Stimulated activated naive B cell treated with anti-CD40 and anti-IgM and Interleukin-4, amounts not matched to agents 10 μg/mL and 1 μg/mL and 100 μg/mL, for 72 hours (primary cell): ENCODE measurements around the gene PSMA2.

Source experiments
- ATAC-seq, 2 donors: fragments of 150-1000 bp; cut with Tn5 transposase; replicated peaks; 2 replicates each; pipeline ENCODE4 v1.10.0; 2021; ENCODE audit warnings: moderate library complexity in 1 of 2
- DNase-seq: peaks from one replicate; pipeline ENCODE4 v3.0.0; 2021
- H3K27ac Mint-ChIP-seq: one replicate; pipeline ENCODE4 v1.8.0; 2022; ENCODE audit warnings: mild to moderate bottlenecking, mixed read lengths
- H3K27me3 Mint-ChIP-seq, 2 donors: one replicate each; pipeline ENCODE4 v1.8.0; 2022; ENCODE audit warnings: mixed read lengths in 2 of 2
- H3K36me3 Mint-ChIP-seq, 2 donors: one replicate each; pipeline ENCODE4 v1.8.0; 2022; ENCODE audit warnings: mixed read lengths in 2 of 2, mild to moderate bottlenecking in 1 of 2
- H3K4me1 Mint-ChIP-seq, 2 donors: one replicate each; pipeline ENCODE4 v1.8.0; 2022; ENCODE audit warnings: mixed read lengths in 2 of 2, mild to moderate bottlenecking in 1 of 2
- H3K4me3 Mint-ChIP-seq, 2 donors: one replicate each; pipeline ENCODE4 v1.8.0; 2022; ENCODE audit warnings: mild to moderate bottlenecking in 2 of 2, mixed read lengths in 2 of 2, moderate library complexity in 1 of 2
- H3K9me3 Mint-ChIP-seq, 2 donors: one replicate each; pipeline ENCODE4 v1.8.0; 2022; ENCODE audit warnings: mixed read lengths in 2 of 2, mild to moderate bottlenecking in 1 of 2

Gene PSMA2

DNA sequence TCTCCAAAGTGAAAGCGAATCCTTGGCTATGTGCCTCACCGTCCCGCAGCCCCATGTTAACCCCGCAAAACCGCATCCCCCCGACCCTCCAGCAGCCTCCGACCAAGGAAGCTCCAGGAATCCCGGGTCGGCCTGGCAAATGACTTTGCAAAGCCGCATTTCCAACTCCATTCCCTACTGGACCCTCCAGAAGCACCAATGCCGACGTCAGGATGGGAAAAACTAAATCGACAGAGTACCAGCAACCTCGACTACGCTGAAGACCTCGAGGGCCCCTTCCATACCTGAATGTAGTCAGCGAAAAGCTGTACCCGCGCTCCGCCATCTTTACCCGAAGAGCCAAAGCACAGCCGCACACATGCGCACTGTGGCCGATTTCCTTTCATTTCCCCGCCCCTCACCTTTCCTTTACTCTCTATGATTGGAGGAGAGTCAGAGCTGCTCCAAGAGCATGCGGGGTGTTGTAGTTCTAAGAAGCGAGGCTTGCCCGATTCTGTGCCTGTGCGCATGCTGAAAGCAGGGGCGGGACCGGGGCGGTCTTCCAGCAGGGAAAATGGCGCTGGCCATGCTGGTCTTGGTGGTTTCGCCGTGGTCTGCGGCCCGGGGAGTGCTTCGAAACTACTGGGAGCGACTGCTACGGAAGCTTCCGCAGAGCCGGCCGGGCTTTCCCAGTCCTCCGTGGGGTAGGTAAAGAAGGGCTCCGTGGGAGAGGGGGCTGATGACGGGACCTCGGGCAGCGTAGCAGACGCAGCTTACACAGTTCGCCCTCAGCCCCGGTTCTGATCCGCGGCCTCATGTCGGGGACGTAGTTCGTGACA lies at the start of gene PSMA2, which contains the start of gene MRPL32:
PSMA2 (minus strand) TSS at position 341 of the 818 bp plus-strand sequence; CDS start at position 325, 16 bp downstream.
MRPL32 (plus strand) TSS at position 543 of the 818 bp plus-strand sequence; CDS start at position 554, 11 bp downstream.
- Mint-ChIP-seq H3K27ac (peak within 1 kb of the TSS; percentile 97), H3K27me3 (no peaks in the 10 kb centered on the region), H3K4me1 (peaks cover 24 to 37% of the 10 kb centered on the region in 2 donors), H3K4me3 (peak within 1 kb of the TSS; percentile 94 to 99), H3K36me3 (peaks cover 13 to 24% of the 10 kb centered on the region in 2 donors), H3K9me3 (no peaks in the 10 kb centered on the region)
- peak; percentile 100 for ATAC-seq
- DNase-seq = peak; percentile 94

DNA sequence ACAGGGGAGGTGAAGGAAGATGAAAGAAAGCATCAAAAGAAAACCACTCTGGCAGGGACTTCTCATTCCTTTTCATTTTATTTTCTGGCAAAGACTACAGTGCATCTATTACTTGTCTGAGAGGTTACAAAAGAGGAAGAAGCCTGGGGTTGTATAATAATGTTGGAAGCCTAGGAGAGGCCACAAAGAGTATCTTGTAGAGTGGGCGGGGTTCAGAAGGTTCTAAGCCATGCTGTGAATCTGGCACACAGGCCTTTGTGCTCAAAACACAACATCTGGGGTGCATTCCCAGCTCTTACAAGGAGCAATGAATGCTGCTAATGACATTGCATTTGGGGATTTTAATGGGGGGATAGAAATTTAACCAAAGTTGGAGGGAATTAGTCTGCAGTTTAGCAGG lies 49.6 kb upstream of the PSMA2 start:
- Mint-ChIP-seq H3K4me1 (no peaks in the 10 kb centered on the region), H3K27me3 (peaks cover 20 to 34% of the 10 kb centered on the region in 2 donors)
- ATAC-seq = no peak

DNA sequence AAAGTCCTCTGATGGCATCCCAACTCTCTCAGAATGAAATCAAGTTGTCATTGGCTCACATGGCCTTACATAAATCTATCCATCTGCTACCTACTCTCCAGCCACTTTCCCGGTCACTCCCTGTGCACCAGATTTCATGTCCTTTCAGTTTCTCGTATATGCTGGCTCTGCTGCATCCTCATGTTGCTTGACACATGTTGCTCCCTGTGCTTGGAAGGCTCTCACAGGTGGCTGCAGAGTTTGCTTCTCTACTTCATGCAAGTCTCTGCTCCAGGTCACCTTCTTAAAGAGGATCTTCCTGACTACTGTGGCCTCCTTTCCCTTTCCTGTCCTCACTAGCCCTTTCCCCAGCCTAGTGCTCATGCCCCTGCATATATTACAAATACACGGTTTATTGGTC lies 48.5 kb upstream of the PSMA2 start:
- DNase-seq (no peak), ATAC-seq (no peak)
- Mint-ChIP-seq H3K27ac (no peak overlapping the region), H3K4me3 (no peak overlapping the region), H3K27me3 (peaks cover 15 to 29% of the 10 kb centered on the region in 2 donors), H3K9me3 (peaks cover 2 to 9% of the 10 kb centered on the region in 2 donors), H3K4me1 (no peaks in the 10 kb centered on the region), H3K36me3 (no peaks in the 10 kb centered on the region)

More for the DNA sequence above, 49.6 kb upstream of the PSMA2 start:
- DNase-seq = no peak
- no peaks in the 10 kb centered on the region for H3K36me3 Mint-ChIP-seq
- peaks cover 2 to 13% of the 10 kb centered on the region in 2 donors for H3K9me3 Mint-ChIP-seq
- H3K27ac Mint-ChIP-seq = no peak overlapping the region
- H3K4me3 Mint-ChIP-seq = no peak overlapping the region

DNA sequence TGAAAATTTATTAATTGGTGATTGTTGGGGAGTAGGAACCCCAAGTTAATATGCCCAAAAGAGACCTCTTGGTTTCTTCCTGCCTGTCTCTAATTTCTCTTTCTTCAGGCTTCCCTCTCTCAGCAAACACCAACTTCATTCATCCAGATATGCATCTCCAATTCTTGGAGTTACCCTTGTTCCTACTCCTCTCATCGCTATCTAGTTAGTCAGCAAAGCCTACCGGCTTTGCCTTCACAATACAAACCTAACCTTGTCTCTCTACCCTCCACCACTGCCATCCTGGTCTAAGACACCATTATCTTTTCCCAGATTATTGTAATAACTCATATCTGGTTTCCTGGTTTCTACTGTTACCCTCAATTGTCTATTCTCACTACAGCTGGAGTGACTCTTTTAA lies 48.1 kb upstream of the PSMA2 start:
- no peak overlapping the region for H3K27ac Mint-ChIP-seq
- H3K4me3 Mint-ChIP-seq = no peak overlapping the region
- H3K4me1 Mint-ChIP-seq = no peaks in the 10 kb centered on the region
- no peak for DNase-seq
- H3K27me3 Mint-ChIP-seq = peaks cover 17 to 32% of the 10 kb centered on the region in 2 donors
- H3K9me3 Mint-ChIP-seq = peaks cover 3 to 9% of the 10 kb centered on the region in 2 donors
- no peaks in the 10 kb centered on the region for H3K36me3 Mint-ChIP-seq
- ATAC-seq = no peak

DNA sequence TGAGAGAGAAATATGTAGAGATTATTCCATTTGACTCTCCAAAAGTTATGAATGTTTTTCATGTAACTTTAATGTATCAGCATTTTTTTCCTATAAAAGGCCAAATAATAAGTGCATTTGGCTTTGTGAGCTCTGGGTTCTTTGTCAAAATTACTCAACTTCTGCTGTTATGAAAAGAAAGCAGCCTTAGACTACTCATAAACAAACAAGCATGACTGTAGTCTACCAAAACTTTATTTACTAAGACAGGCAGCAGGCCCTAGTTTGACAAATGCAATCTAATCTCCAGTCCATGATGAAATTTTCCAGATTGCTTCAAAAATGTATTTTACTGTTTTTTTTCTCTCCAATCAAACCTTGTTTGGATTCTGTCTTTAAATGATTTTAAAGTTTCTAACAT lies 46.5 kb upstream of the PSMA2 start:
- ATAC-seq (no peak), DNase-seq (no peak)
- no peak overlapping the region for H3K4me3 Mint-ChIP-seq
- H3K27ac Mint-ChIP-seq = no peak overlapping the region
- no peaks in the 10 kb centered on the region for H3K36me3 Mint-ChIP-seq
- peaks cover under 1 to 3% of the 10 kb centered on the region in 2 donors for H3K9me3 Mint-ChIP-seq
- H3K27me3 Mint-ChIP-seq = peaks cover 20 to 40% of the 10 kb centered on the region in 2 donors
- H3K4me1 Mint-ChIP-seq = no peaks in the 10 kb centered on the region

DNA sequence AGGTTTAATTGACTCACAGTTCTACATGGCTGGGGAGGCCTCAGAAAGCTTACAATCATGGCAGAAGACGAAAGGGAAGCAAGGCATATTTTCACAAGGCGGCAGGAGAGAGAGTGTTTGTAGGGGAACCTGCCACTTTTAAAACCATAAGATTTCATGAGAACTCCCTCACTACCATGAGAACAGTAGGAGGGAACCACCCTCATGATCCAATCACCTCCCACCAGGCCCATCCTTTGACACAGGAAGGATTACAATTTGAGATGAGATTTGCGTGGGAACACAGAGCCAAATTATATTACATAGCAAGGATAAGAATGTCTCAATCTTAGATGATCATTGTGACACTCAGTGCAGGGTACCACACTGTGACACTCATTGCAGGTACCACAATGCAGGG lies 44.4 kb upstream of the PSMA2 start:
- DNase-seq = no peak
- no peak for ATAC-seq

DNA sequence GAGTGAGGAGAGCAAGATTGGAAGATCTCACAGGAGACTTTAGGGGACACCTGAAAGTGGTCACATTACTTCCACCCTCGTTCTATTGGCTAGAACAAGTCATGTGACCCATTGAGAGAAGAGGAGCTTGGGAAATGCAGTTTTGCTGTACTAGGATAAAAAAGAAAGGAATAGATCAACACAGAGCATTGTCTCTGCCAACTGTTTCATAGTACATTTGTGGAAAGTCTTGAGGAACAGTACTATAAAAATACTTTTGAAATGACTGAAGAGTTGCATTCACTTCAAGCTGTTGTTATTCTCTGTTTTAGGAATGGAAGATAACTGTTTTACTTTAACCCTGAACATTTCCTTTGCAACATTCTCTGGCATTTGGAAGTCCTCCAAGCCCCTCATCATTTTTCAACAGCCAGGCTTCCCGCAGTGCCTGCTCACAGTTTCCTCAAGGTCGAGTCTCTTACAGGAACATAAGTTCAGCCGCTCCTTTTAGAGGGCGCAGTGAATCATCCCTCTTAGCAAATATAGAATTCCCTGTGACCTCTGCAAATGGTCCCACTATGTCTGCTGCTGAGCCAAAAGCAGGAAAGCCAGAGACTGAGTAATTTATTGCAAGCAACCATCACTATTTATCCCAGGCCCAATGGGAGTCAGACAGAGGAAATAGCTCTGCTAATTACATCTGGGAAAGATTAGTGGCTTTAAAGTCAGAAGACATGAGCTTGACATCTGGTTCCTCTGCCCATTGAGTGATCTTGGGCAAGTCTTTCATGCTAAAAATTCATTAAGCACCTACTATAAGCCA lies 40.9 kb upstream of the PSMA2 start:
- H3K9me3 Mint-ChIP-seq = peaks cover 0 to 5% of the 10 kb centered on the region in 2 donors
- H3K27me3 Mint-ChIP-seq = peaks cover 15 to 36% of the 10 kb centered on the region in 2 donors
- H3K4me3 Mint-ChIP-seq = no peak overlapping the region
- no peak for DNase-seq
- no peaks in the 10 kb centered on the region for H3K4me1 Mint-ChIP-seq
- no peak overlapping the region for H3K27ac Mint-ChIP-seq
- no peaks in the 10 kb centered on the region for H3K36me3 Mint-ChIP-seq
- ATAC-seq = no peak

More for the DNA sequence above, 44.4 kb upstream of the PSMA2 start:
- no peaks in the 10 kb centered on the region for H3K36me3 Mint-ChIP-seq
- H3K9me3 Mint-ChIP-seq = peaks cover 0 to 5% of the 10 kb centered on the region in 2 donors
- no peak overlapping the region for H3K27ac Mint-ChIP-seq
- peaks cover 20 to 45% of the 10 kb centered on the region in 2 donors for H3K27me3 Mint-ChIP-seq
- H3K4me1 Mint-ChIP-seq = no peaks in the 10 kb centered on the region
- no peak overlapping the region for H3K4me3 Mint-ChIP-seq

DNA sequence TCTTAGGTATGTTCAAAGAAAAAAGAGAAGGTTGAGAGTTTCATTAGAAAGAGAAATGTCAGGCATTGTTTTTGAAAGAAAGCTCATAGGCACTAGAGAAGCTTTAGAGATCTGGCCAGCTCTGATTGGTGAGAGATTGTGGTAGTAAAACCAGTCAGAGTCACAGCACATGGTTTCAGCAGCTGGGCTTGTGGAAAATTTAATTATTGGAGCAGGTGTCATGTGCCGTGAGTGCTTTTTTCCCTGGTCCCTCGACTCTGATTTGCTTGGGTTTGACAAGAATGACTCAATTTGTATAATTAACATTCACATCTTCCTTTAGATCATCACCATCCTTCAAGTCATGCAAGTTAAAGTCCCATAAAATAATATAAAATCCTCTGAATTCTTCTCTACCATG lies 35.4 kb upstream of the PSMA2 start:
- Mint-ChIP-seq H3K27ac (no peak overlapping the region), H3K36me3 (no peaks in the 10 kb centered on the region), H3K4me3 (no peak overlapping the region), H3K27me3 (peaks cover 21 to 38% of the 10 kb centered on the region in 2 donors), H3K4me1 (no peaks in the 10 kb centered on the region), H3K9me3 (no peaks in the 10 kb centered on the region)
- ATAC-seq = no peak
- no peak for DNase-seq

DNA sequence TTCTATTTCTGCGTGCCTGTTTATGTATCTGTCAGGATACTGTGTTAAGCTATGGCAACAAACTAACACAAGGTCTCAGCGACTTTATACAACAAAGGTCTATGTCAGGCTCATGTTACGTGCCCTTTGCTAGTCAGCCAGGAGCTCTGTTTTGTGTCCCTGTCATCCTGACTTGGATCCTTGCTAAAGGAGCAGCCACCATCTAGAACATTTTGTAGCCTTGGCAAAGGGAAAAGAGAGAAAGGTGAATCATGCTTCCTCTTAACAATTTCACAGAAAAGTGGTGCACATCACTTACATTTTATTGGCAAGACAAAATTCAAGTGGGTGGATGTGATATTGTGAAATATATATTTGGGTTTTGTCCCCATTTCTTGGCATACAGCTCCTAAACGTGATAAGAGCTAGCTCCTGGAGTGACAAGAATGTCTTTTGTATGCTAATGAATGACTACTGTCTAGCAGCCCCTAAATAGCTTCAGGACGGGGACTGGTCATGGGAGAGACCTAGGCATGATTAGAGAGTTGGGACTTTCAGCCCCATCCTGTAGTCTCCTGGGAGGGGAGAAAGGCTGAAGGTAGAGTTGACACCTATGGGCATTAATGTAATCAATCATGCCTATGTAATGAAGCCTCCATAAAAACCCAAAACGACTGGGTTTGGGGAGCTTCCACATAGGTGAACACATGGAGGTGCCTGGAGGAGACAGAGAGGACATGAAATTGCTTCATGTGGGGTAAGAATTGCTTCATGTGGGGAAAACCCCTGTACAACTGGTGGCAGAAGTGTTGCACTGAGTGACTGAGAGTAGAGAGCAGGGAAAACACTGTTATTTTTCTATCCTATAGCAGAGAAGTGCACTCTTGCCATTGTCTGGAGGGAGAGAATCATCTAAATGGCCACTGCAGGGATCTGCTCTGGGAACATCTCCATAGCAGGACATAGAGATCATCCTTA lies 33.2 kb upstream of the PSMA2 start:
- Mint-ChIP-seq H3K4me3 (no peak overlapping the region), H3K4me1 (peaks cover 0 to 7% of the 10 kb centered on the region in 2 donors), H3K9me3 (no peaks in the 10 kb centered on the region), H3K27me3 (peaks cover 30 to 48% of the 10 kb centered on the region in 2 donors), H3K27ac (no peak overlapping the region), H3K36me3 (no peaks in the 10 kb centered on the region)
- ATAC-seq (no peak), DNase-seq (no peak)

DNA sequence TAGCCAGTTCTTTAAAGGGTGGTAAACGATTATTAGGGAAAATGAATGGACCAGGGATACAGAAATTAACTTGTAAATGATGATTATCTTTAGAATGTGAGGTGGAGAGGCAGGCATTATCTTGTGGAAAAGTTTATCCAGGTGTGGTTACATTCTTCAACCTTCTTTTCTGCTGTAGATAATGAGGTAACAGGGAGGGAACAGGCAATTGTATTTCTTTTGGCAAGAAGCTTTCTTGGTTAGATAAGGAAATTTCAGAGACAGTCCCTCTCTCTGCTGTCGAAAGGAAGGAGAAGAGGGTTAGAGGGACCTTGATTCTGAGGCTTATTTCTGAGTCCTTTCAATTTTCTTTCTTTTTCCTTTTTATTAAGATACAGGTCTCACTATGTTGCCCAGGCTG lies 32.3 kb upstream of the PSMA2 start:
- Mint-ChIP-seq H3K36me3 (no peaks in the 10 kb centered on the region), H3K27ac (no peak overlapping the region), H3K4me1 (peaks cover 0 to 7% of the 10 kb centered on the region in 2 donors), H3K9me3 (no peaks in the 10 kb centered on the region), H3K27me3 (peaks cover 30 to 48% of the 10 kb centered on the region in 2 donors), H3K4me3 (no peak overlapping the region)
- DNase-seq (no peak), ATAC-seq (no peak)

DNA sequence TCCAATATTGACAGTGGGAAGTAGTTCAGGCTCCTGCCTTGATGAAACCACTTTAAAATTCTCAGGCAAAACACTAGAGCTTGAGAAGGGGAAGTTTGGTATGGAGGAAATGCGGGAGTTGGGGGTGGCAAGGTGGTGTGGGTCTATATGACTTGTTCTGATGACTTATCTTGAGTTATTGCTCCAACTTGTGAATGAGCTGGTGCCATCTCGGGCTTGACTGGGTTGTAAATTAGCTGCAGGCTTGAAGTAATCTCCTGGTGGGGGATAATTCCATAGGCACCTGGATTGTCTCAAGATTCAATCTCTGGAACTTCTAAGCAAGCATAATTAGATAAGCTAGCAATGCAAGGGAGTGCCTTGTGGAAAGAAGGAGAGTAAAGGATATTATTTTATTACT lies 29.2 kb upstream of the PSMA2 start:
- no peak for DNase-seq
- Mint-ChIP-seq H3K4me1 (peaks cover 0 to 7% of the 10 kb centered on the region in 2 donors), H3K9me3 (peaks cover 3% of the 10 kb centered on the region in 2 donors), H3K27ac (no peak overlapping the region), H3K27me3 (peaks cover 16 to 27% of the 10 kb centered on the region in 2 donors), H3K36me3 (peaks cover 0 to 4% of the 10 kb centered on the region in 2 donors), H3K4me3 (no peak overlapping the region)
- ATAC-seq = no peak

DNA sequence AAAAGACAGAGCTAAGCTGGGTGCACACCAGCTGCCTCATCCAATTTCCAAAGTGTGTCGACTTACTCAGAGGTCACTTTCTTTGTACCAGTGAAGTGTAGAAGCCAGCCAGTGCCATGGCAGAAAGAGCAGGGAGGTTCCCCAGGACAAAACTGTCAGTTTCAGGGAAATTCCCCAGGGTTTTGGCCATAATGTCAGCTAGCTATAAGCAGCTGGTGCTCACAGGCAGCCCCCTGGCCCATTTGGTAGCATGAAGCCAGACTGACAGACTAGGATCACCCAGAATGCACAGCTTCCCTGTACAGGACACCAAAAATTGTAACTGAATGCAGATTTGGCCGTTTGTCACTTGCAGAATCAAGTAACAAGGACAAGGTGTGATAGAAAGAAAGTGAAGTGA lies 28.8 kb upstream of the PSMA2 start:
- H3K9me3 Mint-ChIP-seq = peaks cover 3% of the 10 kb centered on the region in 2 donors
- no peak overlapping the region for H3K4me3 Mint-ChIP-seq
- H3K36me3 Mint-ChIP-seq = peaks cover 0 to 4% of the 10 kb centered on the region in 2 donors
- ATAC-seq (peak in 1 of 2 donors; percentile 51), DNase-seq (no peak)
- H3K4me1 Mint-ChIP-seq = peaks cover 0 to 7% of the 10 kb centered on the region in 2 donors
- no peak overlapping the region for H3K27ac Mint-ChIP-seq
- H3K27me3 Mint-ChIP-seq = peaks cover 16 to 27% of the 10 kb centered on the region in 2 donors

DNA sequence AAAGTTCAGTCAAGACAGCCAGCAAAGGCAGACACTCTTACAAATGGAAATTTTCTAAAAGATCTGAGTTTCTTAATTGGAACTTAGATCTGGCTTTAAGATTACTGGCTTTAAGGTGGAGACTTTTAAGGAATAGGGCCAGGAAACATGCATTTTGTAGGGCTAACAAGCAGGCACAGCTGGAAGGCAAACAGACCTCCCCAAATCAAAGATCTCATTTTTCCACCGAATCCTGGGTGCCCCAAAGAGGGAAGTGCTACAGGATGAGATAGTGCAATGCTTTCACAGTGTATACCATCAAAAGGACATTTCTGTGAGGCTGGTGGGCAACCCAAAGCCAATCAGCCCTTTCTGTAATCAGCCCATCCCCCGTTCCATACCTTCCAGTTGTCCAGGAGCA lies 27.6 kb upstream of the PSMA2 start:
- Mint-ChIP-seq H3K4me3 (no peak overlapping the region), H3K27me3 (peaks cover 12 to 15% of the 10 kb centered on the region in 2 donors), H3K9me3 (peaks cover 6 to 7% of the 10 kb centered on the region in 2 donors), H3K27ac (no peak overlapping the region), H3K4me1 (peaks cover 0 to 7% of the 10 kb centered on the region in 2 donors), H3K36me3 (peaks cover 0 to 7% of the 10 kb centered on the region in 2 donors)
- ATAC-seq (no peak), DNase-seq (no peak)
